Lung (tissue), 12 donors: ENCODE measurements around the gene ARSB. TPM values are rescaled to one million over a fixed set of nuclear protein-coding genes. Genes with fewer than 3 reads are reported as not detected.

Source experiments
- ATAC-seq: fragments of 200-7000 bp; cut with Tn5 transposase; one replicate; pipeline ENCODE4 v1.9.1; 2020; ENCODE audit warnings: moderate number of reproducible peaks; ENCODE audit not compliant: insufficient read depth, low FRiP score
- DNase-seq, 3 donors: peaks; one replicate each; pipeline ENCODE4 v3.0.0-alpha.2; 2013 to 2017
- H3K27ac ChIP-seq, 2 donors: one replicate each; pipeline ENCODE4 v1.5.1; 2013; ENCODE audit warnings: mild to moderate bottlenecking in 2 of 2, moderate library complexity in 2 of 2, control low read depth in 1 of 2, inconsistent platforms in 1 of 2, low read depth in 1 of 2, low read length in 1 of 2
- H3K27me3 ChIP-seq, 3 donors: one replicate each; pipeline ENCODE4 v1.5.1; 2013; ENCODE audit warnings: low read length in 2 of 3; ENCODE audit not compliant: control insufficient read depth in 3 of 3, insufficient read depth in 3 of 3
- H3K36me3 ChIP-seq, 4 donors: one replicate each; pipeline ENCODE4 v1.5.1; 2013; ENCODE audit warnings: low read length in 4 of 4, mild to moderate bottlenecking in 1 of 4, moderate library complexity in 1 of 4; ENCODE audit not compliant: control insufficient read depth in 4 of 4, insufficient read depth in 4 of 4
- H3K4me1 ChIP-seq, 5 donors: one replicate each; pipeline ENCODE4 v1.5.1; 2013; ENCODE audit warnings: low read length in 5 of 5, mild to moderate bottlenecking in 2 of 5, moderate library complexity in 1 of 5; ENCODE audit not compliant: control insufficient read depth in 5 of 5, insufficient read depth in 5 of 5
- H3K4me3 ChIP-seq: one replicate; pipeline ENCODE4 v1.5.1; 2013; ENCODE audit warnings: mild to moderate bottlenecking, control low read depth, moderate library complexity
- H3K9ac ChIP-seq, 2 donors: one replicate each; pipeline ENCODE4 v1.5.1; 2013; ENCODE audit warnings: low read length in 2 of 2, control low read depth in 1 of 2; ENCODE audit not compliant: insufficient read depth in 1 of 2
- H3K9me3 ChIP-seq, 4 donors: one replicate each; pipeline ENCODE4 v1.5.1; 2013; ENCODE audit warnings: low read length in 3 of 4, mild to moderate bottlenecking in 1 of 4, moderate library complexity in 1 of 4; ENCODE audit not compliant: control insufficient read depth in 4 of 4, insufficient read depth in 3 of 4
- CTCF ChIP-seq: IDR thresholded peaks from 2 replicates; pipeline ENCODE4 v1.5.1; 2012; ENCODE audit warnings: mild to moderate bottlenecking; ENCODE audit errors: control extremely low read depth, extremely low read depth
- WGBS, 2 donors: extraction: QIAGEN DNeasy Blood & Tissue Kit; methylation state at CpG; one replicate each; pipeline ENCODE4 v1.1.7; 2013; 5-methylcytosine and 5-hydroxymethylcytosine counted together
- polyA plus RNA-seq, 2 donors: library from polyadenylated mRNA; stranded (reverse); fragments of 200-250 nt; gene quantifications; one replicate each; pipeline ENCODE4 v1.2.1, GENCODE V29; 2013
- total RNA-seq, 2 donors: library from RNA; depleted of rRNA in 1 of 2; stranded (reverse); fragments of >200 nt in 1 of 2; gene quantifications; one replicate each; pipeline ENCODE4 v1.2.1, GENCODE V29; 2014 to 2021
- donor health status: control.
- donor health status: control.
- donor health status: Bipolar disorder and iron deficiency.
- donor health status: healthy.
- donor health status: DM: yes; HTN: yes; CAD: no.

ARSB gene
- total and polyA plus RNA-seq, 4 donors: 3.2 to 17.3 (median 11.1) TPM

GRCh38 chr5:78888580-78889368, 96.3 kb downstream of the ARSB start:
- H3K9me3 ChIP-seq: no peaks in the 10 kb centered on the region
- H3K4me1 ChIP-seq: peaks cover 0 to 46% (median 8%) of the 10 kb centered on the region in 5 donors
- ATAC-seq (no peak), DNase-seq (peak; percentile 70 to 77 (median 77))
- no peak overlapping the region for H3K9ac ChIP-seq
- H3K36me3 ChIP-seq: peaks cover 0 to 6% (median 0%) of the 10 kb centered on the region in 4 donors
- no peaks in the 10 kb centered on the region for H3K27me3 ChIP-seq
- no peak for TF ChIP-seq CTCF
- H3K4me3 ChIP-seq: no peak overlapping the region
- H3K27ac ChIP-seq: no peak overlapping the region
- 74 to 78% methylated on average over 10 of the region's 10 CpGs for WGBS, 2 donors

GRCh38 chr5:78887384-78888118, 97.6 kb downstream of the ARSB start:
- ATAC-seq (no peak), DNase-seq (no peak)
- Histone ChIP-seq H3K9me3 (no peaks in the 10 kb centered on the region), H3K36me3 (peaks cover 0 to 6% (median 0%) of the 10 kb centered on the region in 4 donors), H3K27ac (no peak overlapping the region), H3K4me3 (no peak overlapping the region), H3K4me1 (peaks cover 0 to 35% (median 8%) of the 10 kb centered on the region in 5 donors), H3K9ac (no peak overlapping the region), H3K27me3 (no peaks in the 10 kb centered on the region)
- no peak for TF ChIP-seq CTCF
- 69 to 77% methylated on average over 6 of the region's 6 CpGs for WGBS, 2 donors

DNA sequence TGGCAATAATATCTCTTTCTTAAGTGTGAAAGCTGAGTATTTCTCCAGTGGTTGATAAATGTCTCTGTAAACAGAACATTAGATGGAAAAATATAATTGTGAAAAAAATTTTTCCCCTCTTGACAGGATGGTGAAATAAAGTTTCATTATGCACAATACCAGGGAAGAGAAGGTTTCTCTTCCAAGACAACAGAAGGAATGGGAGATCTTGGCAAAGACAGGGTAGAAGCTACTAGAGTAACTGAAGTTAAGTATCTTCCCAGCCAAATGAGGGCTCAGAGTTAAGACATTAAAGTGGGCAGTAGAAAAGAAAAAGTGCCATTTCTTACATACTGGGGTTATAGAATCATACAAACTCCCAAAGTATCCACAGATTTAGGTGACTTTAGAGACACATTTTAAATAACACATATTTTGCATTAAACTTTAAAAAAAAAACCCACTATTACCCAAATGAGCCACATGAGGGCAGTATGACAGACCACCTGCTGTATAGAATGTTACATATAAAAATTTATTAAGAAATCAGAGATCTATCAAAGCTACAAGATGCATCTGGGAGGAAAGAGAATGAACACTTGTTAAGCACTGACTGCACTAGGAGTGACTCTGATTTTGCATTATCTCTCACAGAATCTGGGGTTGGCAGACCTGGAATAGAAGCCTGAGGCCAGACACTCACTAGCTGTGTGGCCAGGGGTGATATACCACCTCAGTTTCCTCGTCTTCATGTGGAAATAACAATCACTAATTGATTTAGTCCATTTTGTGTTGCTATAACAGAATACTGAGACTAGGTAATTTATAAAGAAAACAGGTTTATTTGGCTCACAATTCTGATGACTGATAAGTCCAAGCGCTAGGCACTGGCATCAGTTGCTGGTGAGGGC, 98.5 kb downstream of the ARSB start:
- TF ChIP-seq CTCF: no peak
- no peak overlapping the region for H3K9ac ChIP-seq
- no peaks in the 10 kb centered on the region for H3K27me3 ChIP-seq
- peaks cover 0 to 6% (median 0%) of the 10 kb centered on the region in 4 donors for H3K36me3 ChIP-seq
- ATAC-seq (no peak), DNase-seq (peak in 1 of 3 donors; percentile 40)
- peaks cover 0 to 35% (median 8%) of the 10 kb centered on the region in 5 donors for H3K4me1 ChIP-seq
- no peak overlapping the region for H3K4me3 ChIP-seq
- no peak overlapping the region for H3K27ac ChIP-seq
- H3K9me3 ChIP-seq: no peaks in the 10 kb centered on the region
- 92 to 93% methylated on average over 2 of the region's 2 CpGs for WGBS, 2 donors
